Muscle layer of duodenum (tissue), 2 donors: ENCODE measurements around the gene SYT13.

ENCODE experiments used
- H3K27ac ChIP-seq: one replicate; pipeline ENCODE4 v1.7.0; 2013; ENCODE audit warnings: mild to moderate bottlenecking, low read length
- H3K27me3 ChIP-seq: one replicate; pipeline ENCODE4 v1.7.0; 2013; ENCODE audit warnings: low read depth, mild to moderate bottlenecking, control low read depth, low read length
- H3K36me3 ChIP-seq, 2 donors: one replicate each; pipeline ENCODE4 v1.7.0; 2013; ENCODE audit warnings: low read length in 2 of 2, control low read depth in 1 of 2, mild to moderate bottlenecking in 1 of 2; ENCODE audit not compliant: insufficient read depth in 2 of 2, control insufficient read depth in 1 of 2
- H3K4me1 ChIP-seq, 2 donors: one replicate each; pipeline ENCODE4 v1.7.0; 2013; ENCODE audit warnings: low read length in 2 of 2, mild to moderate bottlenecking in 2 of 2, control low read depth in 1 of 2, moderate library complexity in 1 of 2; ENCODE audit not compliant: insufficient read depth in 2 of 2, control insufficient read depth in 1 of 2
- H3K4me3 ChIP-seq, 2 donors: one replicate each; pipeline ENCODE4 v1.7.0; 2013; ENCODE audit warnings: low read length in 2 of 2, low read depth in 1 of 2, mild to moderate bottlenecking in 1 of 2
- H3K9me3 ChIP-seq, 2 donors: one replicate each; pipeline ENCODE4 v1.7.0; 2013; ENCODE audit warnings: low read length in 2 of 2, control low read depth in 1 of 2, mild to moderate bottlenecking in 1 of 2; ENCODE audit not compliant: control insufficient read depth in 1 of 2
- donor health status: healthy.

SYT13 gene

GRCh38 chr11:45288339-45288738, 2.2 kb upstream of the SYT13 start:
- H3K4me1 ChIP-seq: peaks cover 0 to 5% of the 10 kb centered on the region in 2 donors
- H3K36me3 ChIP-seq: no peaks in the 10 kb centered on the region
- no peak overlapping the region for H3K4me3 ChIP-seq
- no peak overlapping the region for H3K27ac ChIP-seq
- H3K9me3 ChIP-seq: peaks cover 0 to 8% of the 10 kb centered on the region in 2 donors
- H3K27me3 ChIP-seq: peaks cover 23% of the 10 kb centered on the region

- H3K27me3 ChIP-seq: peaks cover 23% of the 10 kb centered on the region
- H3K4me3 ChIP-seq: no peak overlapping the region
- H3K27ac ChIP-seq: no peak overlapping the region
- H3K9me3 ChIP-seq: peaks cover 0 to 8% of the 10 kb centered on the region in 2 donors
- no peaks in the 10 kb centered on the region for H3K36me3 ChIP-seq
- peaks cover 0 to 5% of the 10 kb centered on the region in 2 donors for H3K4me1 ChIP-seq
Measured at GRCh38 chr11:45287316-45287903, 1.3 kb upstream of the SYT13 start.

- peaks cover 0 to 8% of the 10 kb centered on the region in 2 donors for H3K9me3 ChIP-seq
- H3K36me3 ChIP-seq: no peaks in the 10 kb centered on the region
- peaks cover 23% of the 10 kb centered on the region for H3K27me3 ChIP-seq
- peaks cover 0 to 5% of the 10 kb centered on the region in 2 donors for H3K4me1 ChIP-seq
- peak overlapping the region; percentile 31 to 51 for H3K4me3 ChIP-seq
- no peak overlapping the region for H3K27ac ChIP-seq
Measured at GRCh38 chr11:45285250-45285828, 802 bp downstream of the SYT13 start.

GRCh38 chr11:45282081-45282480, 4.1 kb downstream of the SYT13 start:
- Histone ChIP-seq H3K27ac (no peak overlapping the region), H3K36me3 (no peaks in the 10 kb centered on the region), H3K9me3 (peaks cover 0 to 4% of the 10 kb centered on the region in 2 donors), H3K27me3 (peaks cover 21% of the 10 kb centered on the region), H3K4me1 (peaks cover 0 to 5% of the 10 kb centered on the region in 2 donors), H3K4me3 (no peak overlapping the region)

- no peaks in the 10 kb centered on the region for H3K4me1 ChIP-seq
- H3K4me3 ChIP-seq: no peak overlapping the region
- peaks cover 13% of the 10 kb centered on the region for H3K27me3 ChIP-seq
- no peaks in the 10 kb centered on the region for H3K36me3 ChIP-seq
- peaks cover 0 to 3% of the 10 kb centered on the region in 2 donors for H3K9me3 ChIP-seq
- H3K27ac ChIP-seq: no peak overlapping the region
Measured at GRCh38 chr11:45280449-45280848, 5.7 kb downstream of the SYT13 start.

GRCh38 chr11:45279645-45280044, 6.5 kb downstream of the SYT13 start:
- Histone ChIP-seq H3K27me3 (peaks cover 6% of the 10 kb centered on the region), H3K27ac (no peak overlapping the region), H3K4me1 (no peaks in the 10 kb centered on the region), H3K9me3 (peaks cover 0 to 3% of the 10 kb centered on the region in 2 donors), H3K36me3 (no peaks in the 10 kb centered on the region), H3K4me3 (no peak overlapping the region)

- H3K4me3 ChIP-seq: no peak overlapping the region
- no peaks in the 10 kb centered on the region for H3K36me3 ChIP-seq
- no peaks in the 10 kb centered on the region for H3K27me3 ChIP-seq
- H3K27ac ChIP-seq: no peak overlapping the region
- H3K4me1 ChIP-seq: no peaks in the 10 kb centered on the region
- H3K9me3 ChIP-seq: peaks cover 0 to 3% of the 10 kb centered on the region in 2 donors
Measured at GRCh38 chr11:45278714-45279113, 7.4 kb downstream of the SYT13 start.

- Histone ChIP-seq H3K9me3 (peaks cover 0 to 3% of the 10 kb centered on the region in 2 donors), H3K27me3 (no peaks in the 10 kb centered on the region), H3K4me3 (no peak overlapping the region), H3K4me1 (no peaks in the 10 kb centered on the region), H3K27ac (no peak overlapping the region), H3K36me3 (no peaks in the 10 kb centered on the region)
Measured at GRCh38 chr11:45275828-45276227, 10.3 kb downstream of the SYT13 start.

- no peak overlapping the region for H3K27ac ChIP-seq
- H3K4me3 ChIP-seq: no peak overlapping the region
- no peaks in the 10 kb centered on the region for H3K4me1 ChIP-seq
- H3K9me3 ChIP-seq: no peaks in the 10 kb centered on the region
- H3K36me3 ChIP-seq: no peaks in the 10 kb centered on the region
- H3K27me3 ChIP-seq: no peaks in the 10 kb centered on the region
Measured at GRCh38 chr11:45274206-45274605, 11.9 kb downstream of the SYT13 start.

GRCh38 chr11:45273509-45273908, 12.6 kb downstream of the SYT13 start:
- H3K4me1 ChIP-seq: no peaks in the 10 kb centered on the region
- H3K9me3 ChIP-seq: no peaks in the 10 kb centered on the region
- H3K36me3 ChIP-seq: no peaks in the 10 kb centered on the region
- no peaks in the 10 kb centered on the region for H3K27me3 ChIP-seq
- H3K27ac ChIP-seq: no peak overlapping the region
- H3K4me3 ChIP-seq: no peak overlapping the region

- H3K4me1 ChIP-seq: no peaks in the 10 kb centered on the region
- no peaks in the 10 kb centered on the region for H3K27me3 ChIP-seq
- H3K9me3 ChIP-seq: no peaks in the 10 kb centered on the region
- no peak overlapping the region for H3K4me3 ChIP-seq
- H3K36me3 ChIP-seq: no peaks in the 10 kb centered on the region
- H3K27ac ChIP-seq: no peak overlapping the region
Measured at GRCh38 chr11:45272701-45273100, 13.4 kb downstream of the SYT13 start.
